Body of pancreas (tissue), 4 donors: Measurements from ENCODE around the gene PPP5C.

Experiments used
- CTCF ChIP-seq, 7 experiments: fragments of 450-650 bp in 4 of 7; fragments of 200-600 bp in 3 of 7; sonication (generic) in 3 of 7; IDR thresholded peaks; one replicate each; pipeline ENCODE4 v1.5.1; 2016 to 2019; ENCODE audit warnings: antibody characterized with exemption in 7 of 7
- POLR2A ChIP-seq, 3 donors: fragments of 450-650 bp; IDR thresholded peaks; one replicate each; pipeline ENCODE4 v1.6.1; 2016; ENCODE audit warnings: antibody characterized with exemption in 3 of 3, mild to moderate bottlenecking in 2 of 3

- TF ChIP-seq CTCF (IDR thresholded peaks at IDR 0.05) (no peak), POLR2A (IDR thresholded peaks at IDR 0.05) (no peak)
Observed at GRCh38 chr19:46344363-46344762, 2.5 kb upstream of the PPP5C start.
